HEK293 (cell line): ENCODE data around the gene PERCC1.

ENCODE experiments used
- CTCF ChIA-PET: fragments of 350-600 bp; formaldehyde crosslinking; extraction: SDS; loops from one replicate; lab custom pipeline; 2021; ENCODE audit warnings: antibody characterized with exemption; lab: Yijun Ruan, JAX
- POLR2A ChIA-PET: fragments of 300-600 bp; formaldehyde crosslinking; extraction: SDS; loops from one replicate; lab custom pipeline; 2020; ENCODE audit warnings: antibody characterized with exemption, inconsistent platforms; lab: Yijun Ruan, JAX
- H3K27ac ChIP-seq: fragments of 200-500 bp; sonication (Bioruptor generic); 2 replicates; pipeline ENCODE4 v1.5.1; 2014; ENCODE audit warnings: low read depth, low read length, control low read depth, inconsistent platforms; ENCODE audit errors: extremely low read depth
- H3K36me3 ChIP-seq, 2 experiments: fragments of 200-500 bp in 1 of 2; sonication (Bioruptor generic) in 1 of 2; 1 replicate in 1 of 2; 2 replicates in 1 of 2; pipeline ENCODE4 v1.5.1; 2014 to 2017; ENCODE audit warnings: inconsistent platforms in 2 of 2, low read length in 2 of 2; ENCODE audit not compliant: control insufficient read depth in 2 of 2, insufficient read depth in 1 of 2
- H3K4me1 ChIP-seq: fragments of 200-500 bp; sonication (Bioruptor generic); 2 replicates; pipeline ENCODE4 v1.5.1; 2014; ENCODE audit warnings: mild to moderate bottlenecking, low read length, inconsistent platforms; ENCODE audit not compliant: control insufficient read depth, insufficient read depth
- H3K4me3 ChIP-seq: 2 replicates; pipeline ENCODE4 v1.5.1; 2011; ENCODE audit warnings: low read depth, mild to moderate bottlenecking, control low read depth, low read length, moderate library complexity
- H3K9me3 ChIP-seq: fragments of 200-500 bp; sonication (Bioruptor generic); 2 replicates; pipeline ENCODE4 v1.5.1; 2014; ENCODE audit warnings: low read depth, low read length, inconsistent platforms; ENCODE audit not compliant: control insufficient read depth, insufficient read depth
- GLI4 ChIP-seq: fragments of 450-650 bp; formaldehyde crosslinking; IDR thresholded peaks from 2 replicates; pipeline ENCODE4 v1.5.1; 2016; ENCODE audit warnings: missing biosample characterization, missing genetic modification characterization
- HOXC10 ChIP-seq: sonication (generic); formaldehyde crosslinking; IDR thresholded peaks from 2 replicates; pipeline ENCODE4 v1.8.1; 2023; ENCODE audit warnings: mild to moderate bottlenecking, missing genetic modification reagents
- HOXD13 ChIP-seq: sonication (generic); formaldehyde crosslinking; IDR thresholded peaks from 2 replicates; pipeline ENCODE4 v1.8.0; 2022; ENCODE audit warnings: missing genetic modification reagents, borderline replicate concordance
- KLF1 ChIP-seq: fragments of 450-650 bp; formaldehyde crosslinking; IDR thresholded peaks from 2 replicates; pipeline ENCODE4 v1.5.1; 2016; ENCODE audit warnings: missing biosample characterization, missing genetic modification characterization
- KLF16 ChIP-seq: fragments of 450-650 bp; formaldehyde crosslinking; IDR thresholded peaks from 2 replicates; pipeline ENCODE4 v1.5.1; 2017; ENCODE audit warnings: missing biosample characterization, missing genetic modification characterization
- KLF9 ChIP-seq: fragments of 450-650 bp; formaldehyde crosslinking; IDR thresholded peaks from 2 replicates; pipeline ENCODE4 v1.5.1; 2016; ENCODE audit warnings: missing biosample characterization, missing genetic modification characterization, low read depth
- SP2 ChIP-seq: fragments of 450-650 bp; formaldehyde crosslinking; IDR thresholded peaks from 2 replicates; pipeline ENCODE4 v1.5.1; 2016; ENCODE audit warnings: missing biosample characterization, missing genetic modification characterization
- SP7 ChIP-seq: fragments of 450-650 bp; formaldehyde crosslinking; IDR thresholded peaks from 2 replicates; pipeline ENCODE4 v1.5.1; 2016; ENCODE audit warnings: missing biosample characterization, missing genetic modification characterization
- YY1 ChIP-seq: fragments of 450-650 bp; formaldehyde crosslinking; IDR thresholded peaks from 2 replicates; pipeline ENCODE4 v1.5.1; 2018; ENCODE audit warnings: missing biosample characterization, missing genetic modification characterization
- ZBTB1 ChIP-seq: fragments of 450-650 bp; formaldehyde crosslinking; IDR thresholded peaks from 2 replicates; pipeline ENCODE4 v1.5.1; 2016; ENCODE audit warnings: missing biosample characterization, missing genetic modification characterization
- ZBTB44 ChIP-seq: fragments of 450-650 bp; IDR thresholded peaks from 2 replicates; pipeline ENCODE4 v1.5.1; 2018; ENCODE audit warnings: missing biosample characterization, mild to moderate bottlenecking, missing genetic modification characterization
- ZBTB48 ChIP-seq: fragments of 450-650 bp; formaldehyde crosslinking; IDR thresholded peaks from 2 replicates; pipeline ENCODE4 v1.5.1; 2016; ENCODE audit warnings: missing biosample characterization, missing genetic modification characterization
- ZBTB7A ChIP-seq: fragments of 450-650 bp; formaldehyde crosslinking; IDR thresholded peaks from 2 replicates; pipeline ENCODE4 v1.5.1; 2016; ENCODE audit warnings: low read depth, missing biosample characterization, missing genetic modification characterization
- ZNF121 ChIP-seq: fragments of 450-650 bp; formaldehyde crosslinking; IDR thresholded peaks from 2 replicates; pipeline ENCODE4 v1.5.1; 2016; ENCODE audit warnings: missing biosample characterization, missing genetic modification characterization
- ZNF140 ChIP-seq: fragments of 450-650 bp; formaldehyde crosslinking; IDR thresholded peaks from 2 replicates; pipeline ENCODE4 v1.5.1; 2016; ENCODE audit warnings: missing biosample characterization, missing genetic modification characterization
- ZNF16 ChIP-seq: fragments of 450-650 bp; formaldehyde crosslinking; IDR thresholded peaks from 2 replicates; pipeline ENCODE4 v1.5.1; 2016; ENCODE audit warnings: low read depth, missing biosample characterization, missing genetic modification characterization
- ZNF174 ChIP-seq: fragments of 450-650 bp; formaldehyde crosslinking; IDR thresholded peaks from 2 replicates; pipeline ENCODE4 v1.5.0; 2017; ENCODE audit warnings: missing biosample characterization, mild to moderate bottlenecking, missing genetic modification characterization
- ZNF274 ChIP-seq, 2 experiments: fragments of 200-500 bp in 1 of 2; fragments of 450-650 bp in 1 of 2; sonication (Bioruptor generic) in 1 of 2; formaldehyde crosslinking in 1 of 2; IDR thresholded peaks; 2 replicates each; pipeline versions ENCODE4 v1.5.1 to v1.6.1; 2014 to 2016; ENCODE audit warnings: borderline replicate concordance in 1 of 2, inconsistent platforms in 1 of 2, low read length in 1 of 2, missing biosample characterization in 1 of 2, missing genetic modification characterization in 1 of 2
- ZNF391 ChIP-seq: fragments of 450-650 bp; formaldehyde crosslinking; IDR thresholded peaks from 2 replicates; pipeline ENCODE4 v1.5.1; 2016; ENCODE audit warnings: low read depth, missing biosample characterization, missing genetic modification characterization, borderline replicate concordance
- ZNF449 ChIP-seq: fragments of 450-650 bp; formaldehyde crosslinking; IDR thresholded peaks from 2 replicates; pipeline ENCODE4 v1.5.1; 2017; ENCODE audit warnings: missing biosample characterization, mild to moderate bottlenecking, missing genetic modification characterization, moderate library complexity
- ZNF521 ChIP-seq: fragments of 450-650 bp; formaldehyde crosslinking; IDR thresholded peaks from 2 replicates; pipeline ENCODE4 v1.5.1; 2017; ENCODE audit warnings: missing biosample characterization, mild to moderate bottlenecking, missing genetic modification characterization
- ZNF549 ChIP-seq: fragments of 450-650 bp; IDR thresholded peaks from 2 replicates; pipeline ENCODE4 v1.5.1; 2018; ENCODE audit warnings: missing biosample characterization, missing genetic modification characterization, mild to moderate bottlenecking, inconsistent platforms, moderate library complexity
- ZNF571 ChIP-seq: fragments of 450-650 bp; formaldehyde crosslinking; IDR thresholded peaks from 2 replicates; pipeline ENCODE4 v1.5.0; 2017; ENCODE audit warnings: missing biosample characterization, missing genetic modification characterization
- ZNF610 ChIP-seq: fragments of 450-650 bp; formaldehyde crosslinking; IDR thresholded peaks from 2 replicates; pipeline ENCODE4 v1.5.1; 2016; ENCODE audit warnings: missing biosample characterization, missing genetic modification characterization, borderline replicate concordance
- ZNF624 ChIP-seq: fragments of 450-650 bp; formaldehyde crosslinking; IDR thresholded peaks from 2 replicates; pipeline ENCODE4 v1.5.1; 2017; ENCODE audit warnings: missing biosample characterization, missing genetic modification characterization
- ZNF677 ChIP-seq: fragments of 450-650 bp; IDR thresholded peaks from 2 replicates; pipeline ENCODE4 v1.5.0; 2018; ENCODE audit warnings: missing biosample characterization, mild to moderate bottlenecking, missing genetic modification characterization, moderate library complexity
- ZNF777 ChIP-seq: fragments of 450-650 bp; formaldehyde crosslinking; IDR thresholded peaks from 2 replicates; pipeline ENCODE4 v1.5.1; 2017; ENCODE audit warnings: missing biosample characterization, missing genetic modification characterization, borderline replicate concordance
- ZNF791 ChIP-seq: fragments of 450-650 bp; formaldehyde crosslinking; IDR thresholded peaks from 2 replicates; pipeline ENCODE4 v1.5.1; 2016; ENCODE audit warnings: missing biosample characterization, missing genetic modification characterization
- ZSCAN16 ChIP-seq: fragments of 450-650 bp; formaldehyde crosslinking; IDR thresholded peaks from 2 replicates; pipeline ENCODE4 v1.5.1; 2016; ENCODE audit warnings: missing biosample characterization, missing genetic modification characterization
- TF ChIP-seq, protein P1 (sequence below): fragments of 450-650 bp; formaldehyde crosslinking; IDR thresholded peaks from 2 replicates; pipeline ENCODE4 v1.5.1; 2016; ENCODE audit warnings: missing biosample characterization, missing genetic modification characterization

PERCC1 gene

DNA sequence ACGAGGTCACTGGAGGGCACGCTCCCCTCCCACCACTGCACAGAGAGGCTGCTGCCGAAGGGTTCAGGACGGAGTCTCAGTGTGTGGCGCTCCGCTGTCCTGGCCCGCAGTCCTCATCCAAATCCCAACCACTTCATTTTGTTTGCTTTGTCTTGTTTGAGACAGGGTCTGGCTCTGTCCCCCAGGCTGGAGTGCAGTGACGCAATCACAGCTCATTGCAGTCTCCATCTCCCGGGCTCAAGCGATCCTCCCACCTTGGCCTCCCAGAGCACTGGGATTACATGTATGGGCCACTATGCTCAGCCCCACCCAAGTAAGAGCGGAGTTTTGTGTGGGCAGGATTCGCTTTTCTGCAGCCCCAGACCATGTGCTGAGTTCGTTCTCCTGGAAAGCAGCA, 29.1 kb upstream of the PERCC1 start (continued):
- no peak for TF ChIP-seq ZBTB48 (tag by site-specific recombination)
- no peak for TF ChIP-seq KLF9 (tag by site-specific recombination)
- TF ChIP-seq ZBTB7A (tag by site-specific recombination), result no peak

DNA sequence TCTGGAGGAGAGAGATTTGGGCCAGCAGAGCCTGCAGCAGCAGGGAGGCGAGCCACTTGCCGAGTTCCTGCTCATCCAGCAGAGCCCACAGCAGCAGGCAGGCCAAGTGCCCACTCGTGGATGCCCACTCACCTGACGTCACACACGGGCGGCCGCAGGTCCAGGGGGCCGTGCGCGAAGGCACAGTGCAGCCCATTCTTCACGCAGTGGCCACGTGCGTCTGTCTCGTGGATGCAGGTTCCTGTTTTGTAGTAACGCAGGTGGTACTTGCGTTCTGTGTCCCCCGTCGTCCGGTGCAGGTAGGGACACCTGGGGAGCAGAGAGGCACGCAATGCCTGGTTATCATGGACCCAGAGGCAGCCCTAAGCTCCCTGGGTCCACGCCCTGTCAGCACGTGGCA, 27.8 kb upstream of the PERCC1 start:
- H3K27ac ChIP-seq, result no peak overlapping the region
- TF ChIP-seq ZNF16 (tag by site-specific recombination), result no peak
- TF ChIP-seq ZSCAN16 (tag by site-specific recombination), result no peak
- TF ChIP-seq GLI4, result no peak
- TF ChIP-seq ZNF610 (tag by site-specific recombination), result no peak
- TF ChIP-seq YY1 (tag by site-specific recombination), result no peak
- no peak for TF ChIP-seq ZNF521
- TF ChIP-seq ZNF677 (tag by site-specific recombination), result no peak
- no peak for TF ChIP-seq SP7 (tag by site-specific recombination)
- TF ChIP-seq ZNF391 (tag by site-specific recombination), result no peak
- no peak for TF ChIP-seq ZNF174 (tag by site-specific recombination)
- no peak for TF ChIP-seq HOXD13
- TF ChIP-seq KLF1 (tag by site-specific recombination), result no peak
- TF ChIP-seq ZNF549, result no peak
- TF ChIP-seq ZNF449 (tag by site-specific recombination), result no peak
- no peak for TF ChIP-seq HOXC10 (CRISPR knock-in tag)
- no peak for TF ChIP-seq ZNF121 (tag by site-specific recombination)
- no peak for TF ChIP-seq SP2
- no peak for TF ChIP-seq ZBTB44 (tag by site-specific recombination)
- no peak for TF ChIP-seq ZNF140 (tag by site-specific recombination)
- POLR2A ChIA-PET, result no interaction called here
- no peaks in the 10 kb centered on the region for H3K9me3 ChIP-seq
- CTCF ChIA-PET, result no interaction called here
- H3K4me1 ChIP-seq, result peaks cover 3% of the 10 kb centered on the region
- H3K36me3 ChIP-seq, result peaks cover 0 to 45% of the 10 kb centered on the region in 2 experiments; a peak in 2 of 3 replicates
- H3K4me3 ChIP-seq, result no peak overlapping the region

GRCh38 chr16:1403733-1404132, 27.1 kb upstream of the PERCC1 start:
- POLR2A ChIA-PET, result no interaction called here
- Histone ChIP-seq H3K36me3 (peaks cover 0 to 40% of the 10 kb centered on the region in 2 experiments; a peak in 2 of 3 replicates), H3K4me1 (peaks cover 3% of the 10 kb centered on the region), H3K9me3 (no peaks in the 10 kb centered on the region), H3K4me3 (no peak overlapping the region), H3K27ac (no peak overlapping the region)
- CTCF ChIA-PET, result no interaction called here
- TF ChIP-seq ZBTB48 (tag by site-specific recombination), result no peak
- TF ChIP-seq KLF16 (tag by site-specific recombination), result no peak
- TF ChIP-seq ZNF624 (tag by site-specific recombination), result no peak
- TF ChIP-seq ZBTB1 (tag by site-specific recombination), result no peak
- no peak for TF ChIP-seq ZNF777 (tag by site-specific recombination)
- no peak for TF ChIP-seq ZNF274 (IDR thresholded peaks at IDR 0.05; ENCODE audit: low read length)
- TF ChIP-seq ZNF274 (tag by site-specific recombination; IDR thresholded peaks at IDR 0.05; ENCODE audit: borderline replicate concordance), result no peak
- no peak for TF ChIP-seq ZNF791 (tag by site-specific recombination)
- no peak for TF ChIP-seq ZNF571 (tag by site-specific recombination)
- TF ChIP-seq, protein P1, sequence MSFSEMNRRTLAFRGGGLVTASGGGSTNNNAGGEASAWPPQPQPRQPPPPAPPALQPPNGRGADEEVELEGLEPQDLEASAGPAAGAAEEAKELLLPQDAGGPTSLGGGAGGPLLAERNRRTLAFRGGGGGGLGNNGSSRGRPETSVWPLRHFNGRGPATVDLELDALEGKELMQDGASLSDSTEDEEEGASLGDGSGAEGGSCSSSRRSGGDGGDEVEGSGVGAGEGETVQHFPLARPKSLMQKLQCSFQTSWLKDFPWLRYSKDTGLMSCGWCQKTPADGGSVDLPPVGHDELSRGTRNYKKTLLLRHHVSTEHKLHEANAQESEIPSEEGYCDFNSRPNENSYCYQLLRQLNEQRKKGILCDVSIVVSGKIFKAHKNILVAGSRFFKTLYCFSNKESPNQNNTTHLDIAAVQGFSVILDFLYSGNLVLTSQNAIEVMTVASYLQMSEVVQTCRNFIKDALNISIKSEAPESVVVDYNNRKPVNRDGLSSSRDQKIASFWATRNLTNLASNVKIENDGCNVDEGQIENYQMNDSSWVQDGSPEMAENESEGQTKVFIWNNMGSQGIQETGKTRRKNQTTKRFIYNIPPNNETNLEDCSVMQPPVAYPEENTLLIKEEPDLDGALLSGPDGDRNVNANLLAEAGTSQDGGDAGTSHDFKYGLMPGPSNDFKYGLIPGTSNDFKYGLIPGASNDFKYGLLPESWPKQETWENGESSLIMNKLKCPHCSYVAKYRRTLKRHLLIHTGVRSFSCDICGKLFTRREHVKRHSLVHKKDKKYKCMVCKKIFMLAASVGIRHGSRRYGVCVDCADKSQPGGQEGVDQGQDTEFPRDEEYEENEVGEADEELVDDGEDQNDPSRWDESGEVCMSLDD (tag by site-specific recombination), result no peak
- no peak for TF ChIP-seq ZNF121 (tag by site-specific recombination)
